ENCODE measurements around the gene MTERF2. TPM values are rescaled to one million over a fixed set of nuclear protein-coding genes. Genes with fewer than 3 reads are reported as not detected.

The MTERF2 gene
- total RNA-seq, 1 donor from 2014 or later, result 14.2 TPM

- DNase-seq (ENCODE audit: low spot score), result no peak
Observed at GRCh38 chr12:106994579-106995220, 7.8 kb upstream of the MTERF2 start.

- no peak for DNase-seq (ENCODE audit: low spot score)
Observed at GRCh38 chr12:106987846-106988245, 900 bp upstream of the MTERF2 start.

GRCh38 chr12:106986135-106986534, 811 bp downstream of the MTERF2 start:
- no peak for DNase-seq (ENCODE audit: low spot score)

GRCh38 chr12:106985479-106985878, 1.5 kb downstream of the MTERF2 start:
- no peak for DNase-seq (ENCODE audit: low spot score)

- DNase-seq (ENCODE audit: low spot score), result no peak
Observed at GRCh38 chr12:106984588-106985137, 2.3 kb downstream of the MTERF2 start.

GRCh38 chr12:106982229-106982628, 4.7 kb downstream of the MTERF2 start:
- no peak for DNase-seq (ENCODE audit: low spot score)

- DNase-seq (ENCODE audit: low spot score), result no peak
Observed at GRCh38 chr12:106981788-106982187, 5.2 kb downstream of the MTERF2 start.

GRCh38 chr12:106980944-106981343, 6.0 kb downstream of the MTERF2 start:
- no peak for DNase-seq (ENCODE audit: low spot score)

GRCh38 chr12:106978035-106978800, 8.7 kb downstream of the MTERF2 start:
- no peak for DNase-seq (ENCODE audit: low spot score)

- DNase-seq (ENCODE audit: low spot score), result no peak
Observed at GRCh38 chr12:106976668-106977067, 10.3 kb downstream of the MTERF2 start.

- DNase-seq (ENCODE audit: low spot score), result no peak
Observed at GRCh38 chr12:106975993-106976658, 10.8 kb downstream of the MTERF2 start.

GRCh38 chr12:106975098-106975497, 11.8 kb downstream of the MTERF2 start:
- no peak for DNase-seq (ENCODE audit: low spot score)

GRCh38 chr12:106974511-106974910, 12.4 kb downstream of the MTERF2 start:
- no peak for DNase-seq (ENCODE audit: low spot score)

- no peak for DNase-seq (ENCODE audit: low spot score)
Observed at GRCh38 chr12:106973545-106973944, 13.4 kb downstream of the MTERF2 start.

GRCh38 chr12:106971065-106971464, 15.9 kb downstream of the MTERF2 start:
- DNase-seq (ENCODE audit: low spot score), result no peak

- DNase-seq (ENCODE audit: low spot score), result no peak
Observed at GRCh38 chr12:106964526-106964925, 22.4 kb downstream of the MTERF2 start.

GRCh38 chr12:106962286-106962685, 24.7 kb downstream of the MTERF2 start:
- DNase-seq (ENCODE audit: low spot score), result no peak

- no peak for DNase-seq (ENCODE audit: low spot score)
Observed at GRCh38 chr12:106960443-106960842, 26.5 kb downstream of the MTERF2 start.

GRCh38 chr12:106957583-106957982, 29.4 kb downstream of the MTERF2 start:
- no peak for DNase-seq (ENCODE audit: low spot score)

- peak; percentile 91 for DNase-seq (ENCODE audit: low spot score)
Observed at GRCh38 chr12:106956048-106956578, 30.8 kb downstream of the MTERF2 start.

- DNase-seq (ENCODE audit: low spot score), result peak; percentile 97
Observed at GRCh38 chr12:106955377-106956047, 31.4 kb downstream of the MTERF2 start, which contains the start of gene TMEM263. TSS of gene TMEM263 (plus strand) at chr12:106955907. CDS start at chr12:106967117, 11,210 bp downstream.
